Jurkat, Clone E6-1 (cell line): ENCODE data around the gene PRDX3. TPM values are rescaled to one million over a fixed set of nuclear protein-coding genes. Genes with fewer than 3 reads are reported as not detected.

Experiments
- DNase-seq: peaks from one replicate; pipeline ENCODE4 v3.0.0-alpha.2; 2011; ENCODE audit warnings: low read depth, low spot score
- H3K4me3 ChIP-seq: 2 replicates; pipeline ENCODE4 v1.5.1; 2011; ENCODE audit warnings: mild to moderate bottlenecking, low read length, control low read depth, moderate library complexity
- polyA plus RNA-seq: library from polyadenylated mRNA; unstranded; fragments of >200 nt; gene quantifications from one replicate; pipeline ENCODE4 v1.2.1, GENCODE V29; 2012; ENCODE audit warnings: missing spikeins; ENCODE audit not compliant: insufficient read length, insufficient read depth

Gene PRDX3
- polyA plus RNA-seq = 189 TPM

DNA sequence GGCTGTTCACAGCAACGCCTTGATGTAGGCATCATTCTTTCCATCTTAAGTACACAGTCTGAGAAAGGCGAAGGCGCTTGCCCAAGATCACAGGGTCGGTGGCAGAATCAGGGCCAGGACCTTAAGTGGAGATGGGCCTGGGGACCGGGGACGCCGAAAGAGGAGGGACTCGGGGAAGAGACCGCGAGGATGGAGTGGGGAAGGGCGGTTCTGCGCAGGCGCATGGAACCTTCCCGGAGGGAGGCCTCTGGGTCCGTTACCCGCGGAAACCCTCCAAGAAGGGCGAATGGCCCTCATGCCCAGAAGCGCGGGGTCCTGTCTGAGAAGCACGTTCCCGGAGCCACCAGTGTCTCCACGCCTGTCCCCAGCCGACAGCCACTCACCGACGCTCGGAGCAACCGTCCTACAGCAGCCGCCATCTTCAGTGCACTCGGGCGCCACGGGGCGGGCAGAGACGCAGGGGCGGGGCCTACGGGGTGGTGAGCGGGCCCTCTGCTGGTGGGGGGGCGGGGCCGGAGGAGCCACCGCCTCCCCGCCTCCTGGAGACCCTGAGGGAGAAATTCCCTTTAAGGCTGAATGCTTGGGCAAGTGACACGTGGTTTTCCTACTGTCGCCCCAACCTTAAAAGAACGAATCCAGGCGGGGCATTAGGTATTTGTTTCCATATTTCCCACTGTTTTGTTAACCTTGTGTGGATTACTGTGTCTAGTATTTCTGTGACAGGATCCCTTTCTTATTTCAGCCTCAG, at the start of gene PRDX3:
PRDX3 (minus strand) TSS at position 441 of the 748 bp plus-strand sequence; CDS start at position 419, 22 bp downstream.
- peak; percentile 82 for DNase-seq

DNA sequence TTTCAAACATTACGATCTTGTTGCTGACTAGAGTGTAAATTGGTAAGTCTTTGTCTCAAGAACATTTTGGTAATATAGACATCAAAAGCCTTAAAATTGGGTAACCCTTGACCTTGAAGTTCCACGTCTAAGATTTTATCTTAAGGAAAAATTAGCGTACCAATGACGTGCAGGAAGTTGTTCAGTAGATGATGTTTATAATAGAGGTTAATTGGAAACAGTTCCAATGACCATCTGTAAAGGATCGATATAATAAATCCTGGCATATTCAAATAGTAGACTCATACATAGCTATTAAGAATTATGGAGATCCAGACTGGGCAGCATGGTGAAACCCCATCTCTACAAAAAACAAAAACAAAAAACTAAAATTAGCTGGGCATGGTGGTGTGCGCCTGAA, 49.2 kb upstream of the PRDX3 start:
- DNase-seq = no peak
- no peak overlapping the region for H3K4me3 ChIP-seq

More for the DNA sequence above, at the start of gene PRDX3:
- peak within 1 kb of the TSS; percentile 78 for H3K4me3 ChIP-seq

DNA sequence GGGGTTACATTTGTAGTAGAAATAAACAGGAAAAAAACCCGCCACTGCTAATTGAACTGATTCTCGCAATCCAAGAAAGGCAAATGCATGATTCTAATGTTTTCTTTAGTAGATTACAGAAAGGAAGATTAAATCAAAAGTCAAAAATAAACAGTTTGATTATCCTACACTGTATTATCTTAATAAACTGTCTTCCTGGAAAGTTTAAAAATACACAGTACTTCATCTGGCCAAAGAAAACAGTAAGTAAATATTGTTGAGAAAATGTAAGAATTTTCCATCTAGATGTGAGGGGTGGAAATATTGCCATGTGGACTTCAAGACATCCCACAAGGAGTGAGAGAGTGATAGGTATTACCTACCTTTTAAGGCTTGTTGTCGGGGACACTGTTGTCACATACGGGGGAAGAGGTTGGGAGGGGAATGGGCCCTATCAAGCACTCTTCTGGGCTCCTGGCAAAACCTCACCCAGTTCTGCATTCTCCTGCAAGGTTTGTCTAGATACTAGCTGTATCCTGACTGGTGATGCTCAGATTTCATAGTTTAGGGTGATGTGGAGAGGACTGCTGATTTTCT, 46.6 kb upstream of the PRDX3 start:
- DNase-seq = no peak
- no peak overlapping the region for H3K4me3 ChIP-seq

GRCh38 chr10:119222966-119223386, 44.4 kb upstream of the PRDX3 start:
- no peak overlapping the region for H3K4me3 ChIP-seq
- no peak for DNase-seq

DNA sequence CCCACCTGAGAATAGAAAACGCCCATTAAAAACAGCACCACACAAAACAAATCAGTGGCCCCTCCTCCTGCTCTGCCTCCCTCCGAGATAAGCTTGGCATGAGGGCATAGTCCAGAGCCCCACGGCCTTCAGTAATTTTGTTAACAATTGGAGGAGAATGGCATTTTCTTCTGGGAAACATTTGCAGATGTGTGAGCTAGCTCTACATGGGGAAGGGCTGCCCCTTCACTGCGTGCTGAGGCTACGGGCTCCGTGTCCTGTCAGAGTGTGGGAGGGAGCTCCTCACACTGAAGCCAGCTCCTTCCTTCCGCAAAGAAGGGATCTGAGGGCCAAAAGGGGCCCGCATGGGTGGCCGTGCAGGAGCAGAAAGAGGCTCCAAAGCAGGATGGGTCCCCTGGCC, 43.9 kb upstream of the PRDX3 start:
- no peak for DNase-seq
- no peak overlapping the region for H3K4me3 ChIP-seq

- no peak overlapping the region for H3K4me3 ChIP-seq
- no peak for DNase-seq
Observed at GRCh38 chr10:119221666-119222065, 43.1 kb upstream of the PRDX3 start.

- DNase-seq = no peak
- H3K4me3 ChIP-seq = no peak overlapping the region
Observed at GRCh38 chr10:119221201-119221600, 42.6 kb upstream of the PRDX3 start.

- DNase-seq = no peak
- no peak overlapping the region for H3K4me3 ChIP-seq
Observed at GRCh38 chr10:119219871-119220270, 41.3 kb upstream of the PRDX3 start.

DNA sequence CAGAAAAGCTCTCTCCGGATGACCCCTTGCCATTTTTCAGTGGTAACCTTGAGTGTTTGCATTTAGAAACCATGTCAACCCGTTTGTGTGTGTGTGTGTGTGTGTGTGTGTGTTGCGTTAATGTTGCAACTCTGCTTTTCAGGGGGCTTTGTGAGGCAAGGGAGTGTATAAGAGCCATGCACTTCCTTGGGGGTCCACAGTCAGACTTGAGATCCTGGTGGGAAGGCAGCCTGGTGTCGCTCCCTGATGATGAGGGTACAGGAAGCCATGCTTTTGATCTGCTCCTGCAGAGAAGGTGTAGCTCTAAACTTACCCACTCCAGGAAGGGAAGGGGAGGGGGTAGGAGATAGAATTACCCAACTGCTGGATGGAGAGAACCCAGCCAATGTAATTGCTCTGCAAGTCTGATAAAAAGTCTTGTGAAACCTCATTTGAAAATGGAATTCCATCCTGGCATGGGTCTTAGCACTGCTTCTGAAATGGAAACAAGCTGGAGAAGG, 39.4 kb upstream of the PRDX3 start:
- H3K4me3 ChIP-seq = no peak overlapping the region
- no peak for DNase-seq

DNA sequence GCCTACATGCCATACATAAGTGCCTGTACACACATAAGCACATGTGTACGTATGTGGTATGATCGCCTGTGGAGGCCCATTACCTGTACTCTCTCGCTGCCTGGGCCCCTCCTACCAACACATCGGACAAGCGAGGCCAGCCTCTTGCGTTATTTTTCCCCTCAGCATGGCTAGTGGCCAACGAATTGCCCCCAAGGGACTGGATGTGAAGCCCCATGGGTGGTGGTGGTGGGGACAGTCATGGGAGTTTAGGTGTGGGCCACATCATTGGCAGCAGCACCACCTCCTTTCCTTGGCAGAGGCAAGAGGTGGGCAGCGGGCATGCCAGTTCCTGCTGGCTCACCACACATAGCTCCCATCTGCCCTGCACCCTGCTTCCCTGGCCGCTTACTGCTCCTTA, 38.8 kb upstream of the PRDX3 start:
- DNase-seq = no peak

GRCh38 chr10:119216127-119216526, 37.5 kb upstream of the PRDX3 start:
- no peak overlapping the region for H3K4me3 ChIP-seq
- no peak for DNase-seq

More for the DNA sequence above, 38.8 kb upstream of the PRDX3 start:
- no peak overlapping the region for H3K4me3 ChIP-seq

GRCh38 chr10:119215371-119215770, 36.8 kb upstream of the PRDX3 start:
- no peak overlapping the region for H3K4me3 ChIP-seq
- no peak for DNase-seq

GRCh38 chr10:119211625-119212441, 33.2 kb upstream of the PRDX3 start:
- peak overlapping the region; percentile 49 for H3K4me3 ChIP-seq
- DNase-seq = peak; percentile 83

GRCh38 chr10:119211176-119211575, 32.6 kb upstream of the PRDX3 start:
- no peak for DNase-seq
- H3K4me3 ChIP-seq = peak overlapping the region; percentile 49

DNA sequence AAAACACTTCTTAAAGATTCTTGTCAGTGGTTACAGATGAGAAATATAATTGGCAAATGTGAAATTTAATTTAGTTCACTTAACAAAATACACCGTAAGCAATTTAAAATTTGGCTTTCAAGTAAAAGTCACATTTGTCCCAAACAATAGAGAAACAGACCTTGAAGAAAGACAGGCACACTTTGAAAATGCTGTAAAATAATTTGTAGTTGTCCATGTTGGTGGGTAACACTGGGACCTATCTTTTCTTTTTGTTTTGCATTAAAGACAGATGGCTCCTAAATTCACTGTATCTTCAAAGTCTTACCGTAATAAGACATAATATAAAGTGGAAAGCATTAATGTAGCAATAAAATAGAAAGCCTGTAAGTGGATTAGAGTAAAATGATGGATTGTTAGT, 32.0 kb upstream of the PRDX3 start:
- H3K4me3 ChIP-seq = no peak overlapping the region
- no peak for DNase-seq

DNA sequence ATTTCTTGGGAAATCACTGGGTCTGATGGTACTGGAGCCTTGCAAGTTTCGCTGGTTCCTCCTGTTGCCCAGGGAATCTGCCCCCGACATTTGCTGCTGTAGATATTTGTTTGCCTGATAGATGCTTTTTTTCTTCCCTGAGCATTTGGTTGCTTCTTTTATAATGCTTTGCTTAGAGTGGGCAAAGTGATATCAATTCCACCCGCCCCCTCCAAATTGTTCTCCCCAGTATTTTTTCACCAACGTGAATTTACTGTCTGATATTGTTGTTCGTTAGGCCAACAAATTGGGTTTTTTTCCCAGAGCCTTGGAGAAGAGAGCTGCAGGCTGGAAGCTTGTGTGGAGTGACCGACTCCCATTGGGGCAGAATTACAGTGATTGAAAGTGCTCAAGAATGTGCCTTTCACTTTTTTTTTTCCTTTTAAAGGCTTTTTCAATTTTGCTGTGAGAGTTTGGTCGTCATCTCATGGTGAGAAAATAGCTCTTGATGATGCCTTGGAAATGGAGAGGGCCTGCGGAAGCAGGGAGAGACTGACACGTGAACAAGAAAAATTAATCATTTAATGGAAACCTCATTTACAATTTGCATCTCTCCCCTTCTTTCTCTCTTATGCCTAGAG, 31.2 kb upstream of the PRDX3 start:
- peak overlapping the region; percentile 78 for H3K4me3 ChIP-seq
- DNase-seq = no peak

DNA sequence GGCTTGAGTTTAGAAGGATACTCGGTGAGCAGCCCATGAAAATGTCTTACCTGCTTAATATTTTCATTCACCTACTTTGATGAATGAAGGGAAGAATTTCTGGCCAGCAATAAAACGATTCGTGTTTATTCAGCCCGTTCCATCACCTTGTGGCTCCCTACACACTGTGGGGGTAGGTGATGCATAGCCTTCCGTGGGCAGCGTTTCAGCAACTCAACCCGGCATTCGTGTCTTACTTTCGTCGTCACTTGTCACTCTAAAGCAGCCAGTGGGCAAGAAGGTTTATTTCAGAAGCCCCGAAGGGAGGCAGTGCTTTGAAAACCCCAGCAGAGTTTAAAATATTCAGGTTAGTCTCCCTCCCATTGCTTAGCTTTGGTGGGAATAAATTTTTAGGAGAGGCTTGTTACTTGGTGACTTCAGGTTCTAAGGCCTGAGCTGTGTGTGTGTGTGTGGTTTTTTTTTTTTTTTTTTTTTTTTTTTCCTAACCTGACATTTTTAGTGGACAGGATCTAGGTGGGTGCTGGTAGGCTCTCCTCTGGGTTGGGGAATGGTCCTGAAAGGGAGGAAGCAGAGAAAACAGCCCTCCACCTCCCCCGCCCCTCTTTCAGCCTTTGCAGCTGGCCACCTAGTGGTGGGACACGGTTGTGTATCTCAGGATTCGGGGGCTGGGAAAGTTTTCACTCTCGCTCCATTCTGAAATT, 30.6 kb upstream of the PRDX3 start:
- H3K4me3 ChIP-seq = peak overlapping the region; percentile 78
- no peak for DNase-seq

DNA sequence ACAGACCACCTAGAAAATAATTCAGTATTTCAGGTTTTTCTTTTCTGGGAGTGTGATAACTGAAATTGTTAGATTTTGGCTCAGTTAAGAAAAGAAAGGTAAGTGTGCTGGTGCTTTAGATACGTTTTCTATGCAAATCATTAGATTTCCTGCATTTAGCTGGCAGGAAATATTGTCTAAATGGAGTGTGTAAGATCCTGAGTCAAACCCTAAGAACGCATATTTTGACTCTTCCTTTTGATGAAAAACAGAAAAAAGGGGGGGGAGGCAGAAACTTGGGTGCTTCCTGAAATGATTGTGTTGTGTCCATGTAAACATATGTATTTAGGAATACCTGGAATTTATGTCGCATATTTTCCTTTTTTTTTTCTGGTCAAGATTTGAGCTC, 29.9 kb upstream of the PRDX3 start:
- no peak for DNase-seq

More for the DNA sequence above, 29.9 kb upstream of the PRDX3 start:
- H3K4me3 ChIP-seq = peak overlapping the region; percentile 78
